Measurements from ENCODE around the gene PITPNM2. TPM values are rescaled to one million over a fixed set of nuclear protein-coding genes. Genes with fewer than 3 reads are reported as not detected.

Gene PITPNM2
- total RNA-seq, 1 experiment from 2014 or later = 15.2 TPM

DNA sequence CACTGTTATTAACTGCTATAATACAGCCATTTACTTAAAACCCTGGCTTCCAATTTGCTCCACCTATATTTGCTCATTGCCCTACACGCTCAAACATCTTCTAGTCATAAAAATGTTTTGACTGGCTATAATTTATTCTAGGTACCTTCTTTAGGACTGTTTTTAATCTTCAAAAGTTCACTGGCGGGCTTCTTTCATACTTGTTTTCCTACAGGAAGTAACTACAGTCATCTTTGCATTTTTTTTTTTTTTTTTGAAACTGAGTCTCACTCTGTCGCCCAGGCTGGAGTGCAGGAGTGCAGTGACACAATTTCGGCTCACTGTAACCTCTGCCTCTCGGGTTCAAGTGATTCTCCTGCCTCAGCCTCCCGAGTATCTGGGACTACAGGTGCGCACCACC is 49.5 kb upstream of the PITPNM2 start:
- TF ChIP-seq EZH2 (IDR thresholded peaks at IDR 0.05) = no peak
- TF ChIP-seq CEBPB (IDR thresholded peaks at IDR 0.05; ENCODE audit: low read depth) = no peak
- no peak for TF ChIP-seq RAD21 (IDR thresholded peaks at IDR 0.05; ENCODE audit: low read depth)
- TF ChIP-seq, protein P1, sequence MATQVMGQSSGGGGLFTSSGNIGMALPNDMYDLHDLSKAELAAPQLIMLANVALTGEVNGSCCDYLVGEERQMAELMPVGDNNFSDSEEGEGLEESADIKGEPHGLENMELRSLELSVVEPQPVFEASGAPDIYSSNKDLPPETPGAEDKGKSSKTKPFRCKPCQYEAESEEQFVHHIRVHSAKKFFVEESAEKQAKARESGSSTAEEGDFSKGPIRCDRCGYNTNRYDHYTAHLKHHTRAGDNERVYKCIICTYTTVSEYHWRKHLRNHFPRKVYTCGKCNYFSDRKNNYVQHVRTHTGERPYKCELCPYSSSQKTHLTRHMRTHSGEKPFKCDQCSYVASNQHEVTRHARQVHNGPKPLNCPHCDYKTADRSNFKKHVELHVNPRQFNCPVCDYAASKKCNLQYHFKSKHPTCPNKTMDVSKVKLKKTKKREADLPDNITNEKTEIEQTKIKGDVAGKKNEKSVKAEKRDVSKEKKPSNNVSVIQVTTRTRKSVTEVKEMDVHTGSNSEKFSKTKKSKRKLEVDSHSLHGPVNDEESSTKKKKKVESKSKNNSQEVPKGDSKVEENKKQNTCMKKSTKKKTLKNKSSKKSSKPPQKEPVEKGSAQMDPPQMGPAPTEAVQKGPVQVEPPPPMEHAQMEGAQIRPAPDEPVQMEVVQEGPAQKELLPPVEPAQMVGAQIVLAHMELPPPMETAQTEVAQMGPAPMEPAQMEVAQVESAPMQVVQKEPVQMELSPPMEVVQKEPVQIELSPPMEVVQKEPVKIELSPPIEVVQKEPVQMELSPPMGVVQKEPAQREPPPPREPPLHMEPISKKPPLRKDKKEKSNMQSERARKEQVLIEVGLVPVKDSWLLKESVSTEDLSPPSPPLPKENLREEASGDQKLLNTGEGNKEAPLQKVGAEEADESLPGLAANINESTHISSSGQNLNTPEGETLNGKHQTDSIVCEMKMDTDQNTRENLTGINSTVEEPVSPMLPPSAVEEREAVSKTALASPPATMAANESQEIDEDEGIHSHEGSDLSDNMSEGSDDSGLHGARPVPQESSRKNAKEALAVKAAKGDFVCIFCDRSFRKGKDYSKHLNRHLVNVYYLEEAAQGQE (IDR thresholded peaks at IDR 0.05; ENCODE audit: low read depth) = no peak
- TF ChIP-seq TCF7L2 (IDR thresholded peaks at IDR 0.05; ENCODE audit: borderline replicate concordance, extremely low read depth, insufficient read depth, insufficient read length) = no peak
- TF ChIP-seq SIN3A (IDR thresholded peaks at IDR 0.05; ENCODE audit: low read depth) = no peak
- no peak for TF ChIP-seq ELF1 (IDR thresholded peaks at IDR 0.05; ENCODE audit: borderline replicate concordance, low read depth)
- no peak for TF ChIP-seq ZFX (IDR thresholded peaks at IDR 0.05)
- no peak for TF ChIP-seq SRF (IDR thresholded peaks at IDR 0.05; ENCODE audit: low read depth)
- no peak for TF ChIP-seq YY1 (IDR thresholded peaks at IDR 0.05; ENCODE audit: extremely low read depth, insufficient replicate concordance, low read depth, low read length)
- TF ChIP-seq, protein P2, sequence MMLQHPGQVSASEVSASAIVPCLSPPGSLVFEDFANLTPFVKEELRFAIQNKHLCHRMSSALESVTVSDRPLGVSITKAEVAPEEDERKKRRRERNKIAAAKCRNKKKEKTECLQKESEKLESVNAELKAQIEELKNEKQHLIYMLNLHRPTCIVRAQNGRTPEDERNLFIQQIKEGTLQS (IDR thresholded peaks at IDR 0.05) = no peak
- TF ChIP-seq JUND (IDR thresholded peaks at IDR 0.05) = no peak
- no peak for TF ChIP-seq POLR2AphosphoS5 (IDR thresholded peaks at IDR 0.05; ENCODE audit: low read depth, low read length)
- TF ChIP-seq FOSL1 (IDR thresholded peaks at IDR 0.05; ENCODE audit: low read depth) = no peak
- TF ChIP-seq CBX3 (IDR thresholded peaks at IDR 0.05; ENCODE audit: low read depth) = no peak
- TF ChIP-seq, protein P3, sequence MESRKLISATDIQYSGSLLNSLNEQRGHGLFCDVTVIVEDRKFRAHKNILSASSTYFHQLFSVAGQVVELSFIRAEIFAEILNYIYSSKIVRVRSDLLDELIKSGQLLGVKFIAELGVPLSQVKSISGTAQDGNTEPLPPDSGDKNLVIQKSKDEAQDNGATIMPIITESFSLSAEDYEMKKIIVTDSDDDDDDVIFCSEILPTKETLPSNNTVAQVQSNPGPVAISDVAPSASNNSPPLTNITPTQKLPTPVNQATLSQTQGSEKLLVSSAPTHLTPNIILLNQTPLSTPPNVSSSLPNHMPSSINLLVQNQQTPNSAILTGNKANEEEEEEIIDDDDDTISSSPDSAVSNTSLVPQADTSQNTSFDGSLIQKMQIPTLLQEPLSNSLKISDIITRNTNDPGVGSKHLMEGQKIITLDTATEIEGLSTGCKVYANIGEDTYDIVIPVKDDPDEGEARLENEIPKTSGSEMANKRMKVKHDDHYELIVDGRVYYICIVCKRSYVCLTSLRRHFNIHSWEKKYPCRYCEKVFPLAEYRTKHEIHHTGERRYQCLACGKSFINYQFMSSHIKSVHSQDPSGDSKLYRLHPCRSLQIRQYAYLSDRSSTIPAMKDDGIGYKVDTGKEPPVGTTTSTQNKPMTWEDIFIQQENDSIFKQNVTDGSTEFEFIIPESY (IDR thresholded peaks at IDR 0.05; ENCODE audit: extremely low read depth, insufficient replicate concordance, low read length) = no peak
- no peak for TF ChIP-seq POLR2A (IDR thresholded peaks at IDR 0.05; ENCODE audit: borderline replicate concordance, extremely low read depth, insufficient read depth, insufficient read length)
- no peak for TF ChIP-seq EZH2phosphoT487 (IDR thresholded peaks at IDR 0.05; ENCODE audit: borderline replicate concordance)
- no peak for TF ChIP-seq EGR1 (IDR thresholded peaks at IDR 0.05; ENCODE audit: low read depth)
- TF ChIP-seq SP1 (IDR thresholded peaks at IDR 0.05; ENCODE audit: low read depth) = no peak
- no peaks in the 10 kb centered on the region for H4K20me1 ChIP-seq (ENCODE audit: insufficient read depth)
- H2AFZ ChIP-seq (ENCODE audit: low read depth, low read length, poor library complexity, severe bottlenecking) = no peak overlapping the region
- H3K36me3 ChIP-seq (ENCODE audit: control insufficient read depth in 1 of 2, insufficient read depth in 2 of 2, low read length in 2 of 2) = peaks cover 13 to 18% of the 10 kb centered on the region in 2 experiments; a peak in 3 of 4 replicates
- no peak overlapping the region for H3K27ac ChIP-seq (ENCODE audit: low read depth, low read length)
- intact Hi-C loops (cut with micrococcal nuclease) = no loop called here
- H3K4me3 ChIP-seq (replicated peaks in 1 of 2; ENCODE audit: low read depth in 1 of 2, low read length in 2 of 2) = no peak overlapping the region
- BruUV-seq (replicated peaks) = no TSS peak
- no peaks in the 10 kb centered on the region for H3K79me2 ChIP-seq (ENCODE audit: insufficient read depth, low read length)
- no peaks in the 10 kb centered on the region for H3K4me1 ChIP-seq (ENCODE audit: control insufficient read depth in 1 of 2, insufficient read depth in 2 of 2, low read length in 2 of 2)
- no peak overlapping the region for H3K4me2 ChIP-seq (ENCODE audit: low read length)
- H3K9me3 ChIP-seq (ENCODE audit: control insufficient read depth in 1 of 2, insufficient read depth in 1 of 2, low read depth in 1 of 2, low read length in 2 of 2) = no peaks in the 10 kb centered on the region
- H3K9me2 ChIP-seq (ENCODE audit: insufficient read depth) = no peaks in the 10 kb centered on the region
- H3K9ac ChIP-seq (ENCODE audit: low read length) = no peak overlapping the region
- no peak for ATAC-seq
- POLR2A ChIA-PET = no interaction called here
- RAD21 ChIA-PET (ENCODE audit: low non-redundant PET in 1 of 2, low total read pairs in 2 of 2, uncharacterized antibody in 2 of 2, unreplicated experiment in 2 of 2) = no interaction called here
- CTCF ChIA-PET = no interaction called here
- H3K27me3 ChIP-seq (ENCODE audit: insufficient read depth, low read length) = no peaks in the 10 kb centered on the region
- no peak for DNase-seq (ENCODE audit: low read depth, low spot score)

Measured in HCT116 (cell line).